Measurements from ENCODE around the gene FER1L5.

GRCh38 chr2:96648306-96648930 lies 5.9 kb downstream of the FER1L5 start:
- TF ChIP-seq CTCF (IDR thresholded peaks at IDR 0.05) (no peak), POLR2AphosphoS5 (IDR thresholded peaks at IDR 0.05) (no peak), POLR2A (IDR thresholded peaks at IDR 0.05) (no peak)
